SK-N-SH (cell line): ENCODE measurements around the gene LRP6.

ENCODE experiments used
- CTCF ChIP-seq: fragments of 200-600 bp; sonication (generic); IDR thresholded peaks from 2 replicates; pipeline ENCODE4 v1.6.1; 2017; ENCODE audit warnings: antibody characterized with exemption, mild to moderate bottlenecking, moderate library complexity
- MEF2A ChIP-seq: IDR thresholded peaks from 2 replicates; pipeline ENCODE4 v1.4.0; 2012; ENCODE audit warnings: low read depth, borderline replicate concordance
- NRF1 ChIP-seq: IDR thresholded peaks from 2 replicates; pipeline ENCODE4 v1.6.1; 2012; ENCODE audit warnings: low read depth, mild to moderate bottlenecking, low read length
- RAD21 ChIP-seq: IDR thresholded peaks from 2 replicates; pipeline ENCODE4 v1.6.1; 2012; ENCODE audit warnings: mild to moderate bottlenecking, low read length
- RCOR1 ChIP-seq: fragments of 150-350 bp; IDR thresholded peaks from 2 replicates; pipeline ENCODE4 v1.6.1; 2017; ENCODE audit warnings: antibody characterized with exemption, low read length
- TAF1 ChIP-seq: IDR thresholded peaks from 2 replicates; pipeline ENCODE4 v1.6.1; 2012; ENCODE audit warnings: low read depth, mild to moderate bottlenecking, low read length, moderate library complexity, borderline replicate concordance
- TCF12 ChIP-seq: IDR thresholded peaks from 2 replicates; pipeline ENCODE4 v1.4.0; 2012

GRCh38 chr12:12156828-12157227 is 110.0 kb downstream of the LRP6 start:
- TF ChIP-seq CTCF (no peak), TAF1 (no peak), MEF2A (no peak), RAD21 (no peak), TCF12 (no peak), RCOR1 (no peak), NRF1 (no peak)
